Neuronal stem cell (in vitro differentiated cells): ENCODE data around the gene FLACC1.

Source experiments
- DNase-seq: peaks from one replicate; pipeline ENCODE4 v3.0.0-alpha.2; 2013; ENCODE audit warnings: low spot score
- H2AFZ ChIP-seq: one replicate; pipeline ENCODE4 v1.6.1; 2013; ENCODE audit warnings: mild to moderate bottlenecking, low read length, inconsistent platforms
- H2AK5ac ChIP-seq: 2 replicates; pipeline ENCODE4 v1.6.1; 2013; ENCODE audit warnings: low read depth, mild to moderate bottlenecking, inconsistent platforms, low read length, moderate library complexity, mixed read lengths
- H2BK120ac ChIP-seq: 2 replicates; pipeline ENCODE4 v1.6.1; 2013; ENCODE audit warnings: low read depth, mild to moderate bottlenecking, inconsistent platforms, low read length, moderate library complexity, mixed read lengths
- H2BK12ac ChIP-seq: one replicate; pipeline ENCODE4 v1.6.1; 2013; ENCODE audit warnings: low read length, inconsistent platforms
- H2BK15ac ChIP-seq: 2 replicates; pipeline ENCODE4 v1.6.1; 2013; ENCODE audit warnings: mild to moderate bottlenecking, low read length, inconsistent platforms, mixed read lengths
- H2BK5ac ChIP-seq: one replicate; pipeline ENCODE4 v1.6.1; 2013; ENCODE audit warnings: inconsistent platforms, mild to moderate bottlenecking, low read length, moderate library complexity
- H3K14ac ChIP-seq: one replicate; pipeline ENCODE4 v1.6.1; 2013; ENCODE audit warnings: low read length, inconsistent platforms
- H3K18ac ChIP-seq: 2 replicates; pipeline ENCODE4 v1.6.1; 2013; ENCODE audit warnings: low read length, inconsistent platforms
- H3K23ac ChIP-seq: 2 replicates; pipeline ENCODE4 v1.6.1; 2013; ENCODE audit warnings: low read depth, mild to moderate bottlenecking, mixed read lengths, low read length, inconsistent platforms; ENCODE audit not compliant: poor library complexity
- H3K27ac ChIP-seq: replicated peaks from 3 replicates; pipeline ENCODE4 v1.5.1; 2013; ENCODE audit warnings: low read length, inconsistent platforms
- H3K27me3 ChIP-seq, 3 experiments: 2 replicates each; pipeline ENCODE4 v1.6.1; 2013; ENCODE audit warnings: low read length in 3 of 3, mild to moderate bottlenecking in 2 of 3, inconsistent platforms in 1 of 3, low read depth in 1 of 3, mixed read lengths in 1 of 3, moderate library complexity in 1 of 3; ENCODE audit not compliant: control insufficient read depth in 3 of 3, insufficient read depth in 3 of 3
- H3K36me3 ChIP-seq, 2 donors: replicated peaks in 1 of 2; 2 replicates each; pipeline ENCODE4 v1.6.1; 2013; ENCODE audit warnings: low read length in 2 of 2; ENCODE audit not compliant: control insufficient read depth in 2 of 2, insufficient read depth in 2 of 2
- H3K4ac ChIP-seq: 2 replicates; pipeline ENCODE4 v1.6.1; 2013; ENCODE audit warnings: inconsistent platforms, mild to moderate bottlenecking, low read length, moderate library complexity
- H3K4me1 ChIP-seq, 2 donors: 1 replicate in 1 of 2; 2 replicates in 1 of 2; pipeline ENCODE4 v1.6.1; 2013; ENCODE audit warnings: low read length in 2 of 2, low read depth in 1 of 2; ENCODE audit not compliant: control insufficient read depth in 2 of 2, insufficient read depth in 1 of 2
- H3K4me2 ChIP-seq: one replicate; pipeline ENCODE4 v1.6.1; 2013; ENCODE audit warnings: mild to moderate bottlenecking, low read length, inconsistent platforms; ENCODE audit not compliant: insufficient read depth, poor library complexity, severe bottlenecking
- H3K4me3 ChIP-seq, 2 donors: 2 replicates each; pipeline ENCODE4 v1.5.1; 2013; ENCODE audit warnings: low read length in 2 of 2, mild to moderate bottlenecking in 2 of 2, inconsistent platforms in 1 of 2, moderate library complexity in 1 of 2
- H3K79me1 ChIP-seq: one replicate; pipeline ENCODE4 v1.6.1; 2013; ENCODE audit warnings: low read depth, mild to moderate bottlenecking, inconsistent platforms, low read length, moderate library complexity
- H3K9ac ChIP-seq: one replicate; pipeline ENCODE4 v1.6.1; 2013; ENCODE audit warnings: mild to moderate bottlenecking, low read depth, low read length, inconsistent platforms; ENCODE audit not compliant: poor library complexity
- H3K9me3 ChIP-seq, 2 donors: replicated peaks in 1 of 2; 2 replicates each; pipeline versions ENCODE3 to v1.6.1; 2013; ENCODE audit warnings: low read length in 2 of 2, mild to moderate bottlenecking in 2 of 2, inconsistent platforms in 1 of 2, low read depth in 1 of 2, mixed read lengths in 1 of 2, moderate library complexity in 1 of 2; ENCODE audit not compliant: control insufficient read depth in 2 of 2, insufficient read depth in 1 of 2
- H4K8ac ChIP-seq: one replicate; pipeline ENCODE4 v1.6.1; 2013; ENCODE audit warnings: low read depth, mild to moderate bottlenecking, inconsistent platforms, low read length, moderate library complexity
- H4K91ac ChIP-seq: one replicate; pipeline ENCODE4 v1.6.1; 2013; ENCODE audit warnings: low read length, low read depth, mild to moderate bottlenecking, inconsistent platforms; ENCODE audit not compliant: poor library complexity
- WGBS, 2 donors: extraction: QIAGEN DNeasy Blood & Tissue Kit; methylation state at CpG; one replicate each; pipeline ENCODE4 v1.1.7; 2013; ENCODE audit warnings: missing lambda C conversion rate in 2 of 2, mixed read lengths in 1 of 2; ENCODE audit not compliant: insufficient read length in 2 of 2, insufficient replicate concordance in 1 of 2; ENCODE audit errors: extremely low coverage in 2 of 2; 5-methylcytosine and 5-hydroxymethylcytosine counted together

FLACC1 gene

GRCh38 chr2:201269764-201270163 is 87.4 kb downstream of the FLACC1 start:
- DNase-seq: no peak
- H3K79me1 ChIP-seq: no peaks in the 10 kb centered on the region
- H3K4me2 ChIP-seq: no peak overlapping the region
- no peak overlapping the region for H2BK5ac ChIP-seq
- no peak overlapping the region for H3K9ac ChIP-seq
- no CpG with 5 or more reads among the region's 2 CpGs for WGBS, 2 donors
- no peak overlapping the region for H4K91ac ChIP-seq
- no peak overlapping the region for H3K18ac ChIP-seq
- H2BK120ac ChIP-seq: no peak overlapping the region
- no peak overlapping the region for H3K4me3 ChIP-seq
- H2BK12ac ChIP-seq: no peak overlapping the region
- H3K4me1 ChIP-seq: no peaks in the 10 kb centered on the region
- no peaks in the 10 kb centered on the region for H3K9me3 ChIP-seq
- H3K14ac ChIP-seq: no peak overlapping the region
- H4K8ac ChIP-seq: no peak overlapping the region
- H3K36me3 ChIP-seq: peaks cover 0 to 4% of the 10 kb centered on the region in 2 donors
- H2AFZ ChIP-seq: no peak overlapping the region
- H3K27ac ChIP-seq: no peak overlapping the region
- H2AK5ac ChIP-seq: no peak overlapping the region
- H3K27me3 ChIP-seq: no peaks in the 10 kb centered on the region
- no peak overlapping the region for H3K4ac ChIP-seq
- H2BK15ac ChIP-seq: no peak overlapping the region
- H3K23ac ChIP-seq: no peak overlapping the region

GRCh38 chr2:201267278-201268030 is 89.7 kb downstream of the FLACC1 start:
- Histone ChIP-seq H3K4me2 (no peak overlapping the region), H3K4me1 (peaks cover 0 to 3% of the 10 kb centered on the region in 2 donors), H3K23ac (no peak overlapping the region), H2BK120ac (no peak overlapping the region), H3K27me3 (no peaks in the 10 kb centered on the region), H2BK5ac (no peak overlapping the region), H2AK5ac (no peak overlapping the region), H3K4me3 (no peak overlapping the region), H2BK15ac (no peak overlapping the region), H3K9ac (no peak overlapping the region), H3K4ac (no peak overlapping the region), H3K79me1 (no peaks in the 10 kb centered on the region), H2AFZ (no peak overlapping the region), H4K91ac (no peak overlapping the region), H3K14ac (no peak overlapping the region), H4K8ac (no peak overlapping the region), H3K36me3 (peaks cover 0 to under 1% of the 10 kb centered on the region in 2 donors), H3K27ac (no peak overlapping the region), H3K18ac (no peak overlapping the region), H2BK12ac (no peak overlapping the region), H3K9me3 (no peaks in the 10 kb centered on the region)
- DNase-seq: no peak
- no CpG with 5 or more reads among the region's 12 CpGs for WGBS, 2 donors

GRCh38 chr2:201266629-201267028 is 90.5 kb downstream of the FLACC1 start:
- Histone ChIP-seq H4K91ac (no peak overlapping the region), H3K23ac (no peak overlapping the region), H3K79me1 (no peaks in the 10 kb centered on the region), H3K14ac (no peak overlapping the region), H3K18ac (no peak overlapping the region), H2BK5ac (no peak overlapping the region), H2BK120ac (no peak overlapping the region), H2AK5ac (no peak overlapping the region), H3K4me3 (no peak overlapping the region), H3K9ac (no peak overlapping the region), H4K8ac (no peak overlapping the region), H3K27ac (no peak overlapping the region), H2BK12ac (no peak overlapping the region), H3K4ac (no peak overlapping the region), H2AFZ (no peak overlapping the region), H3K9me3 (no peaks in the 10 kb centered on the region), H3K36me3 (no peaks in the 10 kb centered on the region), H2BK15ac (no peak overlapping the region), H3K4me1 (peaks cover 0 to 3% of the 10 kb centered on the region in 2 donors), H3K4me2 (no peak overlapping the region), H3K27me3 (no peaks in the 10 kb centered on the region)
- DNase-seq: no peak
- WGBS, 2 donors: no CpG with 5 or more reads among the region's 2 CpGs

GRCh38 chr2:201264472-201265173 is 92.5 kb downstream of the FLACC1 start:
- Histone ChIP-seq H2BK120ac (no peak overlapping the region), H2BK15ac (no peak overlapping the region), H3K9ac (no peak overlapping the region), H3K14ac (no peak overlapping the region), H3K4me3 (no peak overlapping the region), H3K27ac (no peak overlapping the region), H3K79me1 (no peaks in the 10 kb centered on the region), H3K4me2 (no peak overlapping the region), H4K91ac (no peak overlapping the region), H3K27me3 (no peaks in the 10 kb centered on the region), H2AK5ac (no peak overlapping the region), H3K23ac (no peak overlapping the region), H3K36me3 (no peaks in the 10 kb centered on the region), H3K4me1 (peaks cover 0 to 3% of the 10 kb centered on the region in 2 donors), H2AFZ (no peak overlapping the region), H3K9me3 (no peaks in the 10 kb centered on the region), H2BK5ac (no peak overlapping the region), H2BK12ac (no peak overlapping the region), H3K18ac (no peak overlapping the region), H3K4ac (no peak overlapping the region), H4K8ac (no peak overlapping the region)
- WGBS, 2 donors: no CpG with 5 or more reads among the region's 7 CpGs
- DNase-seq: no peak
